Tibial artery (tissue), 4 donors: ENCODE data around the gene COL8A2.

Experiments
- DNase-seq, 2 donors: peaks; one replicate each; pipeline ENCODE4 v3.0.0-alpha.2; 2019
- H3K27ac ChIP-seq, 2 donors: fragments of 200-600 bp; sonication (generic) in 1 of 2; 1 replicate in 1 of 2; 2 replicates in 1 of 2; pipeline ENCODE4 v1.5.1; 2018 to 2019; ENCODE audit warnings: mild to moderate bottlenecking in 1 of 2
- H3K27me3 ChIP-seq, 2 donors: fragments of 200-600 bp; sonication (generic) in 1 of 2; one replicate each; pipeline versions ENCODE4 v1.5.1 to v1.6.0; 2016 to 2019
- H3K36me3 ChIP-seq, 3 donors: fragments of 200-600 bp; sonication (generic) in 2 of 3; one replicate each; pipeline ENCODE4 v1.5.1; 2016 to 2019; ENCODE audit warnings: mild to moderate bottlenecking in 2 of 3
- H3K4me1 ChIP-seq, 4 donors: fragments of 200-600 bp; sonication (generic) in 2 of 4; 1 replicate in 3 of 4; 2 replicates in 1 of 4; pipeline ENCODE4 v1.5.1; 2016 to 2019
- H3K4me3 ChIP-seq, 2 donors: fragments of 200-600 bp; sonication (generic) in 1 of 2; 1 replicate in 1 of 2; 2 replicates in 1 of 2; pipeline ENCODE4 v1.5.1; 2018 to 2019; ENCODE audit warnings: mild to moderate bottlenecking in 2 of 2
- H3K9me3 ChIP-seq, 3 donors: fragments of 200-600 bp; sonication (generic) in 1 of 3; one replicate each; pipeline ENCODE4 v1.5.1; 2016 to 2019
- intact Hi-C: fragments of 100-400 bp; cut with DNase I; formaldehyde crosslinking; loops from one replicate; pipeline ENCODE4 v1.15.0; 2023; ENCODE audit warnings: low total_unique reads
- TF ChIP-seq, protein P1 (sequence below), 2 experiments: fragments of 200-600 bp in 1 of 2; fragments of 450-650 bp in 1 of 2; IDR thresholded peaks; one replicate each; pipeline ENCODE4 v1.5.1; 2017 to 2019; ENCODE audit warnings: antibody characterized with exemption in 2 of 2, mild to moderate bottlenecking in 1 of 2, moderate library complexity in 1 of 2

The COL8A2 gene

GRCh38 chr1:36093929-36094328 lies 31.1 kb downstream of the COL8A2 start:
- no peaks in the 10 kb centered on the region for H3K9me3 ChIP-seq
- H3K4me1 ChIP-seq, result peaks cover 0 to 44% (median 29%) of the 10 kb centered on the region in 4 donors
- TF ChIP-seq, protein P1, sequence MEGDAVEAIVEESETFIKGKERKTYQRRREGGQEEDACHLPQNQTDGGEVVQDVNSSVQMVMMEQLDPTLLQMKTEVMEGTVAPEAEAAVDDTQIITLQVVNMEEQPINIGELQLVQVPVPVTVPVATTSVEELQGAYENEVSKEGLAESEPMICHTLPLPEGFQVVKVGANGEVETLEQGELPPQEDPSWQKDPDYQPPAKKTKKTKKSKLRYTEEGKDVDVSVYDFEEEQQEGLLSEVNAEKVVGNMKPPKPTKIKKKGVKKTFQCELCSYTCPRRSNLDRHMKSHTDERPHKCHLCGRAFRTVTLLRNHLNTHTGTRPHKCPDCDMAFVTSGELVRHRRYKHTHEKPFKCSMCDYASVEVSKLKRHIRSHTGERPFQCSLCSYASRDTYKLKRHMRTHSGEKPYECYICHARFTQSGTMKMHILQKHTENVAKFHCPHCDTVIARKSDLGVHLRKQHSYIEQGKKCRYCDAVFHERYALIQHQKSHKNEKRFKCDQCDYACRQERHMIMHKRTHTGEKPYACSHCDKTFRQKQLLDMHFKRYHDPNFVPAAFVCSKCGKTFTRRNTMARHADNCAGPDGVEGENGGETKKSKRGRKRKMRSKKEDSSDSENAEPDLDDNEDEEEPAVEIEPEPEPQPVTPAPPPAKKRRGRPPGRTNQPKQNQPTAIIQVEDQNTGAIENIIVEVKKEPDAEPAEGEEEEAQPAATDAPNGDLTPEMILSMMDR (IDR thresholded peaks at IDR 0.05), result no peak
- intact Hi-C loops, result no loop called here
- peak in 1 of 2 donors; percentile 65 for DNase-seq
- H3K36me3 ChIP-seq, result peaks cover 31 to 82% (median 42%) of the 10 kb centered on the region in 3 donors
- no peaks in the 10 kb centered on the region for H3K27me3 ChIP-seq
- no peak overlapping the region for H3K4me3 ChIP-seq
- H3K27ac ChIP-seq, result peak overlapping the region in 1 of 2 donors; percentile 8

- H3K9me3 ChIP-seq, result no peaks in the 10 kb centered on the region
- H3K4me1 ChIP-seq, result peaks cover 0 to 47% (median 32%) of the 10 kb centered on the region in 4 donors
- TF ChIP-seq, protein P1 (IDR thresholded peaks at IDR 0.05), result no peak
- no peak overlapping the region for H3K27ac ChIP-seq
- no peaks in the 10 kb centered on the region for H3K27me3 ChIP-seq
- peak in 1 of 2 donors; percentile 60 for DNase-seq
- intact Hi-C loops, result no loop called here
- H3K4me3 ChIP-seq, result no peak overlapping the region
- H3K36me3 ChIP-seq, result peaks cover 31 to 75% (median 42%) of the 10 kb centered on the region in 3 donors
These were observed 31.8 kb downstream of the COL8A2 start for GRCh38 chr1:36093226-36093625.

GRCh38 chr1:36092798-36093185 lies 32.2 kb downstream of the COL8A2 start:
- intact Hi-C loops, result no loop called here
- H3K9me3 ChIP-seq, result no peaks in the 10 kb centered on the region
- no peaks in the 10 kb centered on the region for H3K27me3 ChIP-seq
- no peak overlapping the region for H3K27ac ChIP-seq
- TF ChIP-seq, protein P1 (IDR thresholded peaks at IDR 0.05), result no peak
- DNase-seq, result peak in 1 of 2 donors; percentile 58
- H3K36me3 ChIP-seq, result peaks cover 31 to 71% (median 42%) of the 10 kb centered on the region in 3 donors
- H3K4me1 ChIP-seq, result peaks cover 0 to 51% (median 33%) of the 10 kb centered on the region in 4 donors
- no peak overlapping the region for H3K4me3 ChIP-seq

- peak in 1 of 2 donors; percentile 42 for DNase-seq
- Histone ChIP-seq H3K36me3 (peaks cover 31 to 65% (median 42%) of the 10 kb centered on the region in 3 donors), H3K4me3 (no peak overlapping the region), H3K27me3 (peaks cover 0 to 3% of the 10 kb centered on the region in 2 donors), H3K27ac (no peak overlapping the region), H3K9me3 (no peaks in the 10 kb centered on the region), H3K4me1 (peaks cover 0 to 52% (median 33%) of the 10 kb centered on the region in 4 donors)
- intact Hi-C loops, result no loop called here
- TF ChIP-seq, protein P1 (IDR thresholded peaks at IDR 0.05), result no peak
These were observed 32.7 kb downstream of the COL8A2 start for GRCh38 chr1:36092166-36092797.

DNA sequence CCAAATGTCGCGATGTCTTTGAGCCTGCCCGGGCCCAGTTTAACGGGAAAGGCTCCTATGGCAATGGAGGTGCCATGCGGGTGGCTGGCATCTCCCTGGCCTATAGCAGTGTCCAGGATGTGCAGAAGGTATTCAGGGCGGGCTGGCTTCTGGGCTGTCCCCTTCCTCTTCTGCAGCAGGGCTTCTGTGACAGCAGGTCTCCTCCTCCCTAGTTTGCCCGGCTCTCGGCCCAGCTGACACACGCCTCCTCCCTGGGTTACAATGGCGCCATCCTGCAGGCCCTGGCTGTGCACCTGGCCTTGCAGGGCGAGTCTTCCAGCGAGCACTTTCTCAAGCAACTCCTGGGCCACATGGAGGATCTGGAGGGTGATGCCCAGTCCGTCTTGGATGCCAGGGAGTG lies 33.3 kb downstream of the COL8A2 start:
- DNase-seq, result peak in 1 of 2 donors; percentile 63
- intact Hi-C loops, result no loop called here
- Histone ChIP-seq H3K27ac (no peak overlapping the region), H3K4me1 (peaks cover 0 to 52% (median 33%) of the 10 kb centered on the region in 4 donors), H3K36me3 (peaks cover 31 to 60% (median 42%) of the 10 kb centered on the region in 3 donors), H3K9me3 (no peaks in the 10 kb centered on the region), H3K4me3 (no peak overlapping the region), H3K27me3 (peaks cover 0 to 4% of the 10 kb centered on the region in 2 donors)
- TF ChIP-seq, protein P1 (IDR thresholded peaks at IDR 0.05), result no peak
